GM18505 (cell line): ENCODE measurements around the gene HS2ST1.

Experiments
- ATAC-seq: cut with Tn5 transposase; IDR thresholded peaks from one replicate; pipeline ENCODE4 v1.9.1; 2021; ENCODE audit not compliant: unreplicated experiment
- POLR2A ChIP-seq: IDR thresholded peaks from 4 replicates; pipeline ENCODE4 v1.6.1; 2011; ENCODE audit warnings: borderline replicate concordance; ENCODE audit not compliant: insufficient read depth, insufficient read length; ENCODE audit errors: extremely low read depth

Gene HS2ST1

DNA sequence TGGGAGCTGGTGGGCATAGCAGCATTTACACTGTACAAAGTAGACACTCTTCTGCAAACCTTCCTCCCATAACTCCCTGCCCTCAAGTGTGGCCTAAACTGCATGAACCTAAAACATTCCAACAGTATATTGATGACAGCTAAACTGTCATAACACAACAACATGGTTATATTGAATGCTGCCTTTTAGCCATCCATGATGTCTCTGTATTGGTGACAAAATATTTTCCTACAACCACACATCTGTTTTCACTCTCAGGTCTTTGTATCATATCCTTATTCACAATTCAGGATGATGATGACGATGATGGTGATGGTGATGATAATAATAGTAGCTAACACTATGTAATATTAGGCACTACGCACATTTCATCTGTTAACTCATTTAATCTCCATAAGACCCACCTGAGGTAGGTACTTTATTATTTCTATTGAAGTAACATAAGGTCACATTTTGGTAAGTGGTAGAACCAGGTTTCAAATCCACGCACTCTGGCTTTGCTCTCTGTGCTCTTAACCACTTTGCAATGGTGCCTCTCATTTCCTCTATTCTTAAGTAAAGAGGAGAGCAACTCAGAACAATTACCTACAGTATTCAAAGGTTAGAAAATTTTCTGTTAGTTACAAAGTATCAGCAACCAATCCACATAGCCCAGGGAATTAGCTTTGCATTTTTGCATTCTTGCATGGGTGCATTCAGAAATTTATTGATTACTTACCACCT lies 229.1 kb downstream of the HS2ST1 start:
- no peak for TF ChIP-seq POLR2A
- no peak for ATAC-seq

DNA sequence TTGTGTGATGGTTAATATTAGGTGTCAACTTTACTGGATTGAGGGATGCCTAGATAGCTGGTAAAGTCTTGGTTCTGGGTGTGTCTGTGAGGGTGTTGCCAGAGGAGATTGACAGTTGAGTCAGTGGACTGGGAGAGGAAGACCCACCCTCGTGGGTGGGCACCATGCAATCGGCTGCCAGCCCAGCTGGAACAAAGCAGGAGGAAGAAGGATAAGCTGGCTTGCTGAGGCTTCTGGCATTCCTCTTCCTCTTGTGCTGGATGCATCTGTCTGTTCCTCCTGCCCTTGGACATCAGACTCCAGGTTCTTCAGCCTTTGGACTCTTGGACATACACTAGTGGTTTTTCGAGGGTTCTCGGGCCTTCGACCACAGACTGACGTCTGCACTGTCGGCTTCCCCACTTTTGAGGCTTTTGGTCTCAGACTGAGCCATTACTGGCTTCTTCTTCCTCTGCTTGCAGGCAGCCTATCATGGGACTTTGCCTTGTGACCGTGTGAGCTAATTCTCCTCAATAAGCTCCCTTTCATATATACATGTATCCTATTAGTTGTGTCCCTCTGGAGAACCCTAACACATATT lies 230.0 kb downstream of the HS2ST1 start:
- no peak for TF ChIP-seq POLR2A
- no peak for ATAC-seq

GRCh38 chr1:87144981-87145380 lies 230.5 kb downstream of the HS2ST1 start:
- no peak for TF ChIP-seq POLR2A
- no peak for ATAC-seq

- ATAC-seq = no peak
- no peak for TF ChIP-seq POLR2A
These were observed 232.1 kb downstream of the HS2ST1 start for GRCh38 chr1:87146538-87146937.

GRCh38 chr1:87146986-87147385 lies 232.6 kb downstream of the HS2ST1 start:
- no peak for ATAC-seq
- no peak for TF ChIP-seq POLR2A

DNA sequence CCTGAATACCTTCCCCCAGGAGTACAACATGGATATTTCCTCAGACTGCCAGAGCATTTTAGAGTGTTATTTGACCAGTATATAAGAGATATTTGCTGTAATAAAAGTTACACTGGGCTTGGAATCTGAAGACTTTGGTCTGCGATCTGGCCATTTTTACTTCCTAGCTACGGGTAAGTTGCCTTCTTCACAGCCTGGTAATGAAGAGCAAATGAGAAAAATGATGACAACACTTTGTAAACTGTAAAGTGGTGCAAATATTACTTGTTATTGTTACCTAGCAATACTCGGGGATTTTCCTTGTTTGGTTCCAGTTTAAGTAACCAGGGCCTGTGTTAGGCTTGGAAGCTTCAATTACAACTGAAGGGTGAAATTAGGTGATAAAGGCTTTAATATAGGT lies 233.4 kb downstream of the HS2ST1 start:
- TF ChIP-seq POLR2A = no peak
- ATAC-seq = no peak

DNA sequence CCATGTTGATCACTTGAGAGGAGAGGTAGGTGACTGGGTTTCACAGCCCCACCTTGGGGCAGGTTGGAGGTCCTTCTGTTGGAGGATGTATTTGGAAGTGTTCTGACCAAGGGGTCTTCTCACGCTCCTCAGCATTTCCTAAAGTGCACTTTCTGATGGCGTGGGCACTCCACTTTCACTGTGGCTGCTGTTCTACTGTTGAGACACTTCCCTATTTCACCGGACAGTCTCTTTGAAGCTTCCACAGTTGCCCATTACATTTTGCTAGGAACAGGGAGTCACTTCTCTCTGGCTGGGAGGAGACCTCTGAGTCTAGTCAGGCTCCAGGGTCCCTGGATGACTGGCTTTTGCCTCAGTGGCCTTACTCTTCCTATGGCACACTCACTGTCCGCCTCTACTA lies 234.2 kb downstream of the HS2ST1 start:
- no peak for TF ChIP-seq POLR2A
- no peak for ATAC-seq

DNA sequence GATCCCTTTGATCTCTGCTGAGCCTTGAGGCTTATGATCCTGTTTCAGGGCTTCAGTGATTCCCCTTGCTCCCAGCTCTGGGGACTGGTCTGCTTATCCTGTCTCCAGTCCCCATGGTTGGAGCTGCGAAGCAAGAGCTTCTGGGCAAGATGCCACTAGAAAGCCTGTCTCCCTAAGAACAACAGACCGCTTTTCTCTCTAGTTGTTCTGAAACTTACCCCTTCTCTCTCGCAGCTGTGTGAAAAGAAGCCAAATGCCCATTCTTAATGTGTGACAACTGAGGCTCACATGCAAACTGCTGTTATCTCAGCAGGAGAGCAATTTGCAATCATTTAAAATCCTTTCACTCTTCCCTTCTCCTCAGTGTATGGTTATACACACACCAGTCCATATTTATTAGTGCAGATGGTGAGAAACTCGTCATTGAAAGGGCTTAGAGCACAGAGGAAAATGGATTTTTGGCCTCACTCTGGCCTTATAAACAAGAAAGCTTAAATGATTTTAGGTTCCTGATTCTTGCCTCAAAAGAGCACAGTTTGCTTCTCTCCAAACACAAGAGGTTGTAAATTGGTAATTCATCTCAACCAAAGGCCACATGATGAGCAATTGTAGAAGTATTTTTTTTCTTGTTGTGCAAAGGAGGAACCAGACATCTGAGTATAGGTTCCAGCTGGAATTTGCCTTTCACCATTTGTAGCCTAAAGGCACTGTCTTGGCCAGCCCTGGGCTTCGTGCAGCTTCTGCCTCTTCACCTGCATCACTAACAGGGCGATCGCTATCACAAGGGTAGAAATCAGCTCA lies 235.0 kb downstream of the HS2ST1 start:
- no peak for ATAC-seq
- no peak for TF ChIP-seq POLR2A

DNA sequence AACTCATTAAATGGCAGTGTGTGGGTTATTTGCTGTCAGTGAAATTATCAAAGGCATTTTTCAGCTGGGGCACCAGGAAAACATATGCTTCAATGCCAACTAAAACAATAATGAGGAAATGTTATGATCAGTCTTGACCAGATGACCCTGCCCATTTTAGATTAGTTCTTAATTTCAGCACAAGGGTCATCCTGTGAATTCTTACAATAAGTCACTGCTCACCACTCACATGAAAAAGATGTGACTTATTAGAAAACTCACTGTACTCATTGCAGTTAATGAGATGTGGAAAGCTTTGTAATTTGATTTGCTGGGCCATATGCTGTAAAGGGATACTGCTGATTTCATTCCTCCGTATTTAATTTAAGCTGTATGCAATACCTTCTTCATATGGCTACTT lies 235.7 kb downstream of the HS2ST1 start:
- no peak for ATAC-seq
- no peak for TF ChIP-seq POLR2A

- no peak for TF ChIP-seq POLR2A
- peak; percentile 86 for ATAC-seq
These were observed 237.3 kb downstream of the HS2ST1 start for GRCh38 chr1:87151500-87152421.

- no peak for ATAC-seq
- TF ChIP-seq POLR2A = no peak
These were observed 239.9 kb downstream of the HS2ST1 start for GRCh38 chr1:87154384-87154783.

DNA sequence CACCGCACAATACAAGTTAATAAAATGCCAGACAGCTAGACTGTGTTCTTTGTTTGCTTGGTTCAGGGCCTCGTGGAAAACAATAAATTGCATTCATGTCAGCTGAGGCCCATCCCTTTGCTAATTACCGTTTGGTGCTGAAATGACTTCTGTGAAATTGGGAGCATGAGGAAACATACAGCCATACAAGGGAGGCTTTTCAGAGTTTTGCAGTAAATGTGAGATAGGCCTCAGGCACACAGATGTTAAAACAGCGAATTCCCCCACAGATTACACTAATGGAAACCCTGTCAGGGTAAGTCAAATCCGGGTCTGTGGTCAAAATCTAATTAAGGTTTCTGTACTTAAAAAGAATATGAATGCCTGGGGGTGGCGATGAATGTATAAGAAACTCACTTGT lies 240.7 kb downstream of the HS2ST1 start:
- no peak for ATAC-seq
- TF ChIP-seq POLR2A = no peak

DNA sequence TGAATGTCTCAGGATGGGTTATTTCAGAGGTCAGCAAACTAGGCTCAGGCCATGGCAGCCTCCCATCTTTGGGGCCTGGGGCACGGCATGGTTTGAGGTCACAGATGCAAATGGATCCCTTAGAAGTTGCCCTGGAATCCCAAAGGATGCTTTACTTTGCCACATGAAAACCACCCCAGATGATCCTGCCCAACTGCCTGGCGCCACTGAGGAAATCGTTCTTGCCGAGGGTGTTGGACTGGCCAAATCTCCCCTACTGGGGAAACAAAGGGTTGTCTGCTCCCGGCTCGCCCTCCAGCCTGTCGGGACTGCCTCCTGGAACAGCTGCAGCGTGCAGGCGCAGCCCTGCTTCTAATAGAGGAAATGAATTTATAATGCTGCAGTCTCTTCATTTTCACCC lies 241.2 kb downstream of the HS2ST1 start:
- TF ChIP-seq POLR2A = no peak
- no peak for ATAC-seq
